D721Med (cell line): ENCODE data around the gene TCF4.

ENCODE experiments used
- DNase-seq: peaks from one replicate; pipeline ENCODE4 v3.0.0; 2011; ENCODE audit warnings: low spot score; ENCODE audit not compliant: insufficient read length
- FAIRE-seq: peaks from 2 replicates; lab custom pipeline; 2011; peaks lifted over from hg19 to GRCh38; lab: Jason Lieb, UNC
- TF ChIP-seq, protein P1 (sequence below): IDR thresholded peaks from 2 replicates; pipeline ENCODE4 v1.5.1; 2012; ENCODE audit warnings: mild to moderate bottlenecking, control low read depth; ENCODE audit not compliant: insufficient read depth; ENCODE audit errors: missing control alignments

TCF4 gene

DNA sequence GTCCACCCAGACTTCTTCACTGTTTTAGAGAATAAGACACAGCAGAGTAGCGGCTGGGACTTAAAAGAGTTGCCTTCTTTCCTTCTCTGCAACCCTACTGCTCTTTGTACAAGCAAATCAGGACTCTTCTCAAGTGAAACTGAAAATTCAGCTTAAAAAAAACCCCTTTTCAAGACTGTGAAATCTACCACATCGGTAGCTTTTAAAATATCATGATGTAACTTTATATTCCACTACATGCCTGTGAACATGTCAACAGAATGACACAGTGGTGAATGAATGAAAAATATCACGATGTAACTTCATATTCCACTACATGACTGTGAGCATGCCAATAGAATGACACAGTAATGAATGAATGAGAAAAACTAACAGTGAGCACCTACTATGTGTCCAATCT, 53.4 kb downstream of the TCF4 start:
- TF ChIP-seq, protein P1, sequence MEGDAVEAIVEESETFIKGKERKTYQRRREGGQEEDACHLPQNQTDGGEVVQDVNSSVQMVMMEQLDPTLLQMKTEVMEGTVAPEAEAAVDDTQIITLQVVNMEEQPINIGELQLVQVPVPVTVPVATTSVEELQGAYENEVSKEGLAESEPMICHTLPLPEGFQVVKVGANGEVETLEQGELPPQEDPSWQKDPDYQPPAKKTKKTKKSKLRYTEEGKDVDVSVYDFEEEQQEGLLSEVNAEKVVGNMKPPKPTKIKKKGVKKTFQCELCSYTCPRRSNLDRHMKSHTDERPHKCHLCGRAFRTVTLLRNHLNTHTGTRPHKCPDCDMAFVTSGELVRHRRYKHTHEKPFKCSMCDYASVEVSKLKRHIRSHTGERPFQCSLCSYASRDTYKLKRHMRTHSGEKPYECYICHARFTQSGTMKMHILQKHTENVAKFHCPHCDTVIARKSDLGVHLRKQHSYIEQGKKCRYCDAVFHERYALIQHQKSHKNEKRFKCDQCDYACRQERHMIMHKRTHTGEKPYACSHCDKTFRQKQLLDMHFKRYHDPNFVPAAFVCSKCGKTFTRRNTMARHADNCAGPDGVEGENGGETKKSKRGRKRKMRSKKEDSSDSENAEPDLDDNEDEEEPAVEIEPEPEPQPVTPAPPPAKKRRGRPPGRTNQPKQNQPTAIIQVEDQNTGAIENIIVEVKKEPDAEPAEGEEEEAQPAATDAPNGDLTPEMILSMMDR: no peak
- no peak for FAIRE-seq
- no peak for DNase-seq

- DNase-seq (no peak), FAIRE-seq (no peak)
- TF ChIP-seq, protein P1: no peak
These were observed 57.8 kb downstream of the TCF4 start for GRCh38 chr18:55530166-55530565.

DNA sequence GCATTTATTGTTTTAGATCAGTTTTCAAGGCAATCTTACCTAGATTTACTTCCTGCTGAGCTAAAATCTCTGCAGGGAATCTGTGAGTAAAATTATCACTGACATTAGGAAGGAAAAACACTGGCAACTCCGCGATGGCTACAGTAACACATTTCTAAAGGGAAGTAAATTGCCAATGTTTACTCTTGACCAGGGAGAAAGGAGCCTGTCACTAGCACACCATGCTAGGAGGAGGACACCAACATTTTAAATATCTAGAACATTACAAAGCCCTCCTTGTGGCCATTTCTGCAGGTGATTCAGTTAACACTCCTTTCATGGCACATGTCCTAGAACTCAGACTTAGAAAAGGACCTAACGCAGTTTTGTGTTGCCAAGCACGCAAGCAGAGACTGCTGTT, 58.4 kb downstream of the TCF4 start:
- no peak for DNase-seq
- FAIRE-seq: no peak
- TF ChIP-seq, protein P1: no peak

- DNase-seq (no peak), FAIRE-seq (no peak)
- TF ChIP-seq, protein P1: no peak
These were observed 62.1 kb downstream of the TCF4 start for GRCh38 chr18:55525845-55526244.

DNA sequence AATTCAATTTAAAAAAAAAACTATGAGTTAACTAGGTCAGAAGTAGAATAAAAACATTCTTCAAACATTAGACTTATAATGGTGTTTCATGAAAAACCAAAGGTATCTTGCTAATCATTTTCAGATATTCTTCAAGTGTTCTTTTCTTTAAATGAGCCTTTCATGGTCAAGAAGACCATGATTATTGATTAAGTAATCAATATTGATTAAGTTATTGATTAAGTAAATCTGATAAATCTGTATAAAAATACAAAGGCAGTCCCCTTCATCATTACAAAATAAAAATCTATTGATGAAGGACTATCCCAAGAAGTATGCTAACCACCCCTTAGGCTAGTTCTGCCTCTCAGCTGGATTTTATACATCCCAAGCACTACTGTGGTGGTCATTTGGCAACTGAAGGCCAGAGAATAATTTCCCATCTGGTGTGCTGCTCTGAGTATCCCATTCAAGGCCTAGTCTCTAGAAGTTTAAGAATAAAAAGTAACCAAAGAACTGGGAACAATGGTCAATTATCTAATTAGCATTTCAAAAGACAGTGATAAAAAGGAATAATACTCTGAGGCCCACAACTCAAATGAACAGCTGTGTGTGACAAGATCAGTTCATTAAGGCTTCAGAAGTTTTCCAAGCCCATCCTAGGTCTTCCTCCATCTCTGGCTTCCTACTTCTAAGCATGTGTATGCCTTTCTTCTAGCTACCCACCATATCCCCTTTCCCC, 63.5 kb downstream of the TCF4 start:
- FAIRE-seq (no peak), DNase-seq (no peak)
- TF ChIP-seq, protein P1: no peak

DNA sequence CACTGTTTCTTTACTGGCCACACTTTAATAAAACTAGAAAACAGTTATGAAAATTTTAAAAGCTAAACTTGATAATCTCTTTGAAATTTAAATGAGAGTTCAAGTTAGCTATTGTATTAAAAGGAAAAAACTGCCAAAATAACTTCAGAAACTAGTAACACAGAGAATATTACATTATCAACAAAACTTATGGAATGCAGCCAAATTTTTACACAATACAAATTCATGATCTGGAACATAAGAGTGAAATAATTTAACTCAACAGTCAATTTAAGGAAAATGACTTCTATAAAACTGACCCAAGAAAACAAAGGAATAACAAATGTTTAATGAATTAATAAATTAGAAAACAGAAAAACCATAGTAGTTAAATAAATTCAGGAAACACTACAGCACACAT, 65.0 kb downstream of the TCF4 start:
- TF ChIP-seq, protein P1: no peak
- FAIRE-seq: no peak
- no peak for DNase-seq

GRCh38 chr18:55522011-55522410, 66.0 kb downstream of the TCF4 start:
- no peak for FAIRE-seq
- DNase-seq: no peak
- TF ChIP-seq, protein P1: peak; percentile 11
